22Rv1 (cell line): ENCODE data around the gene NUAK1.

Source experiments
- H3K27ac ChIP-seq: fragments of 450-650 bp; 2 replicates; pipeline ENCODE4 v1.5.1; 2017
- ZFX ChIP-seq: fragments of 450-650 bp; IDR thresholded peaks from 2 replicates; pipeline ENCODE4 v1.6.1; 2017; ENCODE audit warnings: antibody characterized with exemption, borderline replicate concordance
- TF ChIP-seq, protein P1 (sequence below): fragments of 450-650 bp; IDR thresholded peaks from 2 replicates; pipeline ENCODE4 v1.5.1; 2017; ENCODE audit warnings: mild to moderate bottlenecking

The NUAK1 gene

DNA sequence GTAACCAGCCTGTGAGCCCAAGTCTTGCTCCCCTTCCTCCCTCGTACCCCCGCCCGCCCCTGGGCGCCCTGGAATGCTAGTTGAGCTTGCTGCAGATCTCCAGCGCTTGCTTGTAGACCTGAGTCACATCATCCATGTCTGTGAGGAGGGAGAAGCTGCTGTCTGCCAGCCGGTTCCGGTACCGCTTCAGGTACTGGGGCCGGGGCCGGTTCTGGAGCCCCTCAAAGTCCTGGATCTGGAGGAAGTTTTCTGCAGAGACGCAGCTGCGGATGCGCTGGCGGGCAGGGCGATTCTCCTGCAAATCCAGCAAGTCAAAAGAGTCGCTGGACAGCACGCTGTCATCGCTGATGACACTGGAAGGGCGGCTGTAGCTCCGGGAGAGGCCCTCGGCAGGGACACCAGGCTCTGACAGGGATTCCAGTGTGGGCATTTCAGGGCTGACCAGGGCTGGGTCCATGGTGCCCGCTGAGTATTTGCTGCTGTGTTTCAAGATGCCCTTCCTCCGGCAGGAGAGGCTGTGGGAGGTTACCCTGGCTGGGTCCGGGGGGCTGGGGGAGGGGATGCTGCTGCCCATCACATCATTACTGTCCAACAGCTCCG lies 71.9 kb downstream of the NUAK1 start:
- no peak overlapping the region for H3K27ac ChIP-seq
- TF ChIP-seq ZFX: no peak
- TF ChIP-seq, protein P1, sequence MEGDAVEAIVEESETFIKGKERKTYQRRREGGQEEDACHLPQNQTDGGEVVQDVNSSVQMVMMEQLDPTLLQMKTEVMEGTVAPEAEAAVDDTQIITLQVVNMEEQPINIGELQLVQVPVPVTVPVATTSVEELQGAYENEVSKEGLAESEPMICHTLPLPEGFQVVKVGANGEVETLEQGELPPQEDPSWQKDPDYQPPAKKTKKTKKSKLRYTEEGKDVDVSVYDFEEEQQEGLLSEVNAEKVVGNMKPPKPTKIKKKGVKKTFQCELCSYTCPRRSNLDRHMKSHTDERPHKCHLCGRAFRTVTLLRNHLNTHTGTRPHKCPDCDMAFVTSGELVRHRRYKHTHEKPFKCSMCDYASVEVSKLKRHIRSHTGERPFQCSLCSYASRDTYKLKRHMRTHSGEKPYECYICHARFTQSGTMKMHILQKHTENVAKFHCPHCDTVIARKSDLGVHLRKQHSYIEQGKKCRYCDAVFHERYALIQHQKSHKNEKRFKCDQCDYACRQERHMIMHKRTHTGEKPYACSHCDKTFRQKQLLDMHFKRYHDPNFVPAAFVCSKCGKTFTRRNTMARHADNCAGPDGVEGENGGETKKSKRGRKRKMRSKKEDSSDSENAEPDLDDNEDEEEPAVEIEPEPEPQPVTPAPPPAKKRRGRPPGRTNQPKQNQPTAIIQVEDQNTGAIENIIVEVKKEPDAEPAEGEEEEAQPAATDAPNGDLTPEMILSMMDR: no peak

DNA sequence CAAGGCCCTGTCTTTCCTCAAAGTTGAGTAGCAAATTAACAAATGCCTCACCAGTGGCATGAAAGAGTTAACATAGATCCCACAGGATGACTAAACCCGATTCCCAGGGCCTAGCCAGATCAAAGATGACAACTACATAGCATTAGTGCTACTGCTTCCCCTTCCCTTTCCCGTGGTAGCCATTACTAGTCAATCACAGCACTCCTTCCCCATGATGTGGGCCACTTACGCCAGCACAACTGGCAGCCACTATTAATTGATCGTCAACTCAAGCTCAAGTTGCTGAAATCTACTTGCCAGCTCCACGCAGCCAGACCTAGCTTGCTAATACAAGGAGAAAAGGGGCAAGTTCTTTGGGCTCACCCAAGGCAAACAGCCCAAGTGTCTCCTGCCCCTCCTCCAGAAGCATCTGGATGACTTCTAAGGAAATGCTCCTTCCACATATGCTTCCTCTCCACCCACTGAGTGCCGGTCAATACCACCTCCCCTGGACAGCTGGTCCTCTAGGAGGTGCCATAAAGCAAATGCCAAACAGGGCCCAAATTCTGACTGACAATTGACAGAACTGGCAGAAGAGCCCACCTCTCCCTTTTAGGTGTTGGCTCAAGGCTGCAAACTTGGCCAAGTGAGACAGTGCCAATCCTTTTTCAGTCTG lies 72.6 kb downstream of the NUAK1 start:
- H3K27ac ChIP-seq: no peak overlapping the region
- TF ChIP-seq, protein P1: no peak
- TF ChIP-seq ZFX: no peak

DNA sequence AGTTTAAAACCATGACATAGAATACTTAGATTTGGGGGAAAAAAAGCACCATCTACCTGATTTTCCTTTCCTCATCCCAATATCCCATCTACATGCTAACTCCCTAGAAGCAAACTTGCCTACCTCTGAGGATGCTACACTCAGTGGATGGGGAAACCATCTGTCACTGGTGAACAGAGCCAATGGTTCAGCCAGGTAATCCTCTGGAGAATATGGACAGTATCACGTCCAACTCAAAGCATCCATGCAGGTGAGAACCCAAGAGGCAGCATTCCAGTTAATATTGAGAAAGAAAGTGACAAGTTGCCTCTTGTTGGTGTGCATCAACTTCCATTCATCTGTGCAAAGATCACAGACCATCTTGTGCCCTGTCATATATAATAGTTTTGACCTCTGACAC lies 73.2 kb downstream of the NUAK1 start:
- no peak overlapping the region for H3K27ac ChIP-seq
- TF ChIP-seq, protein P1: no peak
- TF ChIP-seq ZFX: no peak

DNA sequence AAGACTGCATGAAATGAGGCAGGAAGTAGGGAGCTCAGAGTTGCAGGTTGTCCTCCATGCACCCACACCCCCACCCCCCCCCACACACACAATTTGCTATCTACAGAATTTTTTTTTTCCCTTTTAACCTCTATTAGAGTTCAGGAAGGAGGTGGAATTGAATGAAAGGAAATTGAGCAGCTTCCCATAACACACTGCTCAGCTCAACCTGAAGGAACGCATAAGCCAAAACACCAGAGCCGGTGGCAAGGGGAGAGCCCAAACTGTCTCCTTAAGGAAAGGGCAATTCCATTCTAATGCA lies 74.1 kb downstream of the NUAK1 start:
- no peak for TF ChIP-seq ZFX
- TF ChIP-seq, protein P1: no peak

DNA sequence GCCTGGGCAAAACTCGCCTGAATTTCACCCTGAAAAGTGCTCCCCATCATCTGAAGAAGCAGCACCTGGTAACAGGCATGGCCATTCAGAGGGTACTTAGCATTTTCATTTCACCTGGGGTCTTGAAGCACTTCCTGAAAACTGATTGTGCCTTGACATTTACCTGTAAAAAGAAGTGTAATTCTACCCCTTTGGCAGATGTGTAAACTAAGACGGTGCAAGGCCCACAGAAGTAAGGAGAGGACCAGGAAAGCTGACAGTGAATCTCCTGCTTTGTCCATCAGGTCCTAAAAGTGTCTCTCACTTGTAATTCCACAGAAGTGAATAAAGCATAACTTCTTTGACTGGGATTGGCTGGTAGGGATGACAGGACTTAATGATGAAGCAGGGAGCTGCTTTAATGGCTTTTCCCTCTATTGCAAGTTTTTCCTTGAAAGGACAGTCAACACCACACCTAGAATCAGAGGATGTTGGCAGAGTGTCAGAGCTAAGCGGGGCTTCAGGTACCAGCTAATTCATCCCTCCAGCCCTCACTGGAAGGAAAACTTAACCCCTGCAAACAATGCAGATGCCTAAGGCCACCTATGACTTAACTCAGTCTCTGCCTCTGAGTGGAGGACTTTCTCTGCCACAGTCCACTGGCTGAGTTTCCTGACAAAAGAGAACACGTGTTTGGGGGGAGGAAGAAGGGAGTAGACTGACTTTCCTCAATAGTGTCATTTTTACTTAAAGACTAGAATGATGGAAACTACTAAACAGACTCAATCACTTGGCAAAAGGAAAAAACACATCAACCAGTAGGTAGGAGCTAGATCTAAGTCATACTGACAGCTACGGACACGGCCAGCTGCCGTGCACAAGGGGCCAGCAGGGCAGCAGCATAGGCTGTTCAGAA lies 74.7 kb downstream of the NUAK1 start:
- TF ChIP-seq, protein P1: no peak
- no peak for TF ChIP-seq ZFX
- H3K27ac ChIP-seq: no peak overlapping the region

More for the DNA sequence above, 74.1 kb downstream of the NUAK1 start:
- H3K27ac ChIP-seq: no peak overlapping the region

DNA sequence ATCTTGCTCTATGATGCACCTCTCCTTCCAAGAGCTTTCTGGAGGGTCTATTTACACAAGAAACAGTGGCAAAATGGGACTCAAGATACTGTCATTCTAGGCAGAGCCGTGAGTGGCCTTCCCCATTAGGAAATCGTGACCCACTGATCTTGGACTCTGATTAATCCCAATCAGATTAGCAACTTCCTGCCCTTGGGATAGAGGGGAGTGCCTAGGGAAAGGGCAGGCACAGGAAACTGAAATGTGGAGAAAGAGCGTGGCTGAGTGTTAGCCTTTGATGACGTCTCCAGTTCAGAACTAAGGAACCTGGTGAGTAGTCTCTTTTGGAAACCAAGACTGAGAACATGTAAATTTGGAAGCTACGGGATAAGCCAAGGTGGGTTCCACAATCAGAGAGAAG lies 76.1 kb downstream of the NUAK1 start:
- TF ChIP-seq, protein P1: no peak
- TF ChIP-seq ZFX: no peak
- H3K27ac ChIP-seq: no peak overlapping the region
